Panc1 (cell line): ENCODE measurements around the gene ELOA. TPM values are rescaled to one million over a fixed set of nuclear protein-coding genes. Genes with fewer than 3 reads are reported as not detected.

Experiments
- ATAC-seq: fragments of 200-7000 bp; cut with Tn5 transposase; 2 replicates; pipeline ENCODE4 v1.9.1; 2020; ENCODE audit warnings: mild to moderate bottlenecking, moderate library complexity
- BruUV-seq: library from RNA; stranded (reverse); fragments of 400-500 nt; replicated peaks from 2 replicates; lab custom pipeline; 2021; lab: Mats Ljungman, UMichigan
- CTCF ChIA-PET: fragments of 300-600 bp; sonication (Branson Sonifier 250); formaldehyde crosslinking; loops from one replicate; lab custom pipeline; 2022; ENCODE audit warnings: antibody characterized with exemption; lab: Charles Lee
- POLR2A ChIA-PET: fragments of 300-600 bp; sonication (Branson Sonifier 250); formaldehyde crosslinking; loops from one replicate; lab custom pipeline; 2022; ENCODE audit warnings: antibody characterized with exemption; lab: Charles Lee
- DNase-seq: peaks from one replicate; pipeline ENCODE4 v3.0.0-alpha.2; 2010; ENCODE audit warnings: low read depth, low spot score
- H3K27ac ChIP-seq: 2 replicates; pipeline ENCODE4 v1.5.1; 2011; ENCODE audit warnings: mild to moderate bottlenecking, low read length, inconsistent platforms
- H3K27me3 ChIP-seq: fragments of 200-500 bp; sonication (Bioruptor generic); 2 replicates; pipeline ENCODE4 v1.6.0; 2014; ENCODE audit warnings: low read length, inconsistent platforms; ENCODE audit not compliant: control insufficient read depth, insufficient read depth
- H3K36me3 ChIP-seq: fragments of 200-500 bp; sonication (Bioruptor generic); 2 replicates; pipeline ENCODE4 v1.5.1; 2014; ENCODE audit warnings: inconsistent platforms, mild to moderate bottlenecking, low read length, moderate library complexity; ENCODE audit not compliant: control insufficient read depth, insufficient read depth
- H3K4me1 ChIP-seq: 2 replicates; pipeline ENCODE4 v1.5.1; 2011; ENCODE audit warnings: inconsistent platforms, mild to moderate bottlenecking, low read length, moderate library complexity; ENCODE audit not compliant: control insufficient read depth, insufficient read depth
- H3K4me3 ChIP-seq, 2 experiments: 2 replicates each; pipeline ENCODE4 v1.5.1; 2011 to 2012; ENCODE audit warnings: low read depth in 2 of 2, low read length in 2 of 2, mild to moderate bottlenecking in 2 of 2, inconsistent platforms in 1 of 2, moderate library complexity in 1 of 2
- H3K9me3 ChIP-seq: fragments of 200-500 bp; sonication (Bioruptor generic); 2 replicates; pipeline ENCODE4 v1.5.1; 2014; ENCODE audit warnings: low read depth, mild to moderate bottlenecking, inconsistent platforms, low read length, moderate library complexity; ENCODE audit not compliant: control insufficient read depth, insufficient read depth
- POLR2AphosphoS5 ChIP-seq: IDR thresholded peaks from 2 replicates; pipeline ENCODE4 v1.6.1; 2012; ENCODE audit warnings: mild to moderate bottlenecking, low read depth, low read length, moderate library complexity
- SIN3A ChIP-seq: IDR thresholded peaks from 2 replicates; pipeline ENCODE4 v1.6.1; 2012; ENCODE audit warnings: low read depth, mild to moderate bottlenecking, low read length, moderate library complexity, borderline replicate concordance; ENCODE audit not compliant: insufficient read depth
- TCF7L2 ChIP-seq: IDR thresholded peaks from 2 replicates; pipeline ENCODE4 v1.6.1; 2011; ENCODE audit warnings: mild to moderate bottlenecking, low read depth, low read length, inconsistent platforms
- in situ Hi-C: cut with HindIII; loops from 2 replicates; pipeline ENCODE4 v1.10.0; 2016; ENCODE audit warnings: low sequenced_read_pairs, low pct_unique_long_range_greater_than_20kb
- intact Hi-C: fragments of 100-400 bp; cut with micrococcal nuclease; formaldehyde crosslinking; loops from one replicate; pipeline ENCODE4 v1.10.0; 2022; ENCODE audit not compliant: unreplicated experiment
- total RNA-seq: library from RNA; stranded (reverse); gene quantifications from one replicate; pipeline ENCODE4 v1.2.1, GENCODE V29; 2021; ENCODE audit not compliant: unreplicated experiment
- TF ChIP-seq, protein P1 (sequence below): fragments of 450-650 bp; IDR thresholded peaks from 2 replicates; pipeline ENCODE4 v1.5.1; 2017; ENCODE audit warnings: mild to moderate bottlenecking
- TF ChIP-seq, protein P2 (sequence below), 2 experiments: IDR thresholded peaks; 2 replicates each; pipeline ENCODE4 v1.6.1; 2011 to 2012; ENCODE audit warnings: low read depth in 2 of 2, control low read depth in 1 of 2, low read length in 1 of 2, mild to moderate bottlenecking in 1 of 2, moderate library complexity in 1 of 2; ENCODE audit not compliant: insufficient read depth in 1 of 2

Gene ELOA
- total RNA-seq, 1 experiment from 2014 or later = 58.5 TPM

DNA sequence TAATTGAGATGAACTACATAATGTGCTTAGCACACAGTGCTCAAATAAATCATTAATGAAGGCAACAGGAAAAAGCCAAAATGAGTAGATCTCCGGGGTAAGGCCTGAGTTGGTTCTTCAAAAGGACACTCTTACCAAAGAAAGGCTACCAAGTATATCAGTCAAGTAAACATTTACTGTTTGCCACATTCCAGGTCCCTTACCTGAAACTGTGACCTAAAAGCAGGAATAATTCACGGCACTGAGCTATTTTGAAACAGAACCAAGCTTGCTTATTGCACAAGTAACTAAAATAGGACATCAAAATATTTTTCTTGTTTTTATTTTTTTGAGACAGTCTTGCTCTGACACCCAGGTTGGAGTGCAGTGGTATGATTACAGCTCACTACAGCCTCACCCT lies 32.9 kb downstream of the ELOA start:
- Histone ChIP-seq H3K27me3 (no peaks in the 10 kb centered on the region), H3K36me3 (peaks cover 3% of the 10 kb centered on the region; the same call in 1 of the 2 replicates), H3K27ac (no peak overlapping the region), H3K4me1 (peaks cover 14% of the 10 kb centered on the region), H3K4me3 (no peak overlapping the region), H3K9me3 (no peaks in the 10 kb centered on the region)
- intact Hi-C loops = no loop called here
- no TSS peak for BruUV-seq
- in situ Hi-C loops = no loop called here
- no peak for ATAC-seq
- no peak for TF ChIP-seq SIN3A
- TF ChIP-seq, protein P1, sequence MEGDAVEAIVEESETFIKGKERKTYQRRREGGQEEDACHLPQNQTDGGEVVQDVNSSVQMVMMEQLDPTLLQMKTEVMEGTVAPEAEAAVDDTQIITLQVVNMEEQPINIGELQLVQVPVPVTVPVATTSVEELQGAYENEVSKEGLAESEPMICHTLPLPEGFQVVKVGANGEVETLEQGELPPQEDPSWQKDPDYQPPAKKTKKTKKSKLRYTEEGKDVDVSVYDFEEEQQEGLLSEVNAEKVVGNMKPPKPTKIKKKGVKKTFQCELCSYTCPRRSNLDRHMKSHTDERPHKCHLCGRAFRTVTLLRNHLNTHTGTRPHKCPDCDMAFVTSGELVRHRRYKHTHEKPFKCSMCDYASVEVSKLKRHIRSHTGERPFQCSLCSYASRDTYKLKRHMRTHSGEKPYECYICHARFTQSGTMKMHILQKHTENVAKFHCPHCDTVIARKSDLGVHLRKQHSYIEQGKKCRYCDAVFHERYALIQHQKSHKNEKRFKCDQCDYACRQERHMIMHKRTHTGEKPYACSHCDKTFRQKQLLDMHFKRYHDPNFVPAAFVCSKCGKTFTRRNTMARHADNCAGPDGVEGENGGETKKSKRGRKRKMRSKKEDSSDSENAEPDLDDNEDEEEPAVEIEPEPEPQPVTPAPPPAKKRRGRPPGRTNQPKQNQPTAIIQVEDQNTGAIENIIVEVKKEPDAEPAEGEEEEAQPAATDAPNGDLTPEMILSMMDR = no peak
- TF ChIP-seq, protein P2, sequence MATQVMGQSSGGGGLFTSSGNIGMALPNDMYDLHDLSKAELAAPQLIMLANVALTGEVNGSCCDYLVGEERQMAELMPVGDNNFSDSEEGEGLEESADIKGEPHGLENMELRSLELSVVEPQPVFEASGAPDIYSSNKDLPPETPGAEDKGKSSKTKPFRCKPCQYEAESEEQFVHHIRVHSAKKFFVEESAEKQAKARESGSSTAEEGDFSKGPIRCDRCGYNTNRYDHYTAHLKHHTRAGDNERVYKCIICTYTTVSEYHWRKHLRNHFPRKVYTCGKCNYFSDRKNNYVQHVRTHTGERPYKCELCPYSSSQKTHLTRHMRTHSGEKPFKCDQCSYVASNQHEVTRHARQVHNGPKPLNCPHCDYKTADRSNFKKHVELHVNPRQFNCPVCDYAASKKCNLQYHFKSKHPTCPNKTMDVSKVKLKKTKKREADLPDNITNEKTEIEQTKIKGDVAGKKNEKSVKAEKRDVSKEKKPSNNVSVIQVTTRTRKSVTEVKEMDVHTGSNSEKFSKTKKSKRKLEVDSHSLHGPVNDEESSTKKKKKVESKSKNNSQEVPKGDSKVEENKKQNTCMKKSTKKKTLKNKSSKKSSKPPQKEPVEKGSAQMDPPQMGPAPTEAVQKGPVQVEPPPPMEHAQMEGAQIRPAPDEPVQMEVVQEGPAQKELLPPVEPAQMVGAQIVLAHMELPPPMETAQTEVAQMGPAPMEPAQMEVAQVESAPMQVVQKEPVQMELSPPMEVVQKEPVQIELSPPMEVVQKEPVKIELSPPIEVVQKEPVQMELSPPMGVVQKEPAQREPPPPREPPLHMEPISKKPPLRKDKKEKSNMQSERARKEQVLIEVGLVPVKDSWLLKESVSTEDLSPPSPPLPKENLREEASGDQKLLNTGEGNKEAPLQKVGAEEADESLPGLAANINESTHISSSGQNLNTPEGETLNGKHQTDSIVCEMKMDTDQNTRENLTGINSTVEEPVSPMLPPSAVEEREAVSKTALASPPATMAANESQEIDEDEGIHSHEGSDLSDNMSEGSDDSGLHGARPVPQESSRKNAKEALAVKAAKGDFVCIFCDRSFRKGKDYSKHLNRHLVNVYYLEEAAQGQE (IDR thresholded peaks at IDR 0.05; ENCODE audit: insufficient read depth in 1 of 2, low read depth in 2 of 2, low read length in 1 of 2) = no peak
- no peak for DNase-seq
- ChIA-PET POLR2A (interaction anchor here (0.7 kb wide), 1 partner anchor 244 kb away, joined by 6 read pairs; no protein-coding TSS in a partner anchor), CTCF (no interaction called here)

DNA sequence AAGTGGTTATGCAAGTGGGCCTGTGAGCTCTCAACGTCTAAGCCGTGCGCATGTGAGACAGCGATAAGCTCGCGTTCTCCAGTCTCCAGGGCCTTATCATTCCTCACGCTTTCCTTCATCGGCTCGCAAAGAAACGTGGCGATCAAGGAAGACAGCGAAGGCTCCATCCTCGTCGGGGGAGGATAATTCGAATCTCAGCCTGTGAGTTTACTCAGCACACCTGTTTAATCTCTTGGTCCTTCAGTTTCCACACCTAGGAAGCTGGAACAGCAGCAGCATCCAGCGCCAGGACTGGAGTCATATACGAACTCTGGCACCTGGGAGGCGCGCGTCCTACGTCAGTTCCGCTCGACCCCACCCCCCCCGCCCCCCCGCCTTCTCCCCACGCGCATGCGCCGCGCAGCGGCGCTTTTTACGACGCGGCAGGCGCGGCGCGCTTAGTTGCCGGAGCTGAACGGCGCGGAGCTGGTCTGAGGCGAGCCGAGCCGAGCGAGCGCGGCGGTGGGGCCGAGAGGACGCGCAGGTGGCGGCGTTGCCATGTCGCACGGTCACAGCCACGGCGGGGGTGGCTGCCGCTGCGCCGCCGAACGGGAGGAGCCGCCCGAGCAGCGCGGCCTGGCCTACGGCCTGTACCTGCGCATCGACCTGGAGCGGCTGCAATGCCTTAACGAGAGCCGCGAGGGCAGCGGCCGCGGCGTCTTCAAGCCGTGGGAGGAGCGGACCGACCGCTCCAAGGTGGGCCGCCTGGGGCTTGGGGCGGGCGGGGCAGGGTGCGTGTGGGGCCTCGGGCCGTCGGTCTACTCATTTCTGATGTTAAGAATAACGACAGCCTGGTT lies 34.9 kb downstream of the ELOA start, which contains the start of gene PITHD1:
PITHD1 (plus strand) TSS at position 440 of the 836 bp plus-strand sequence; CDS start at position 538, 98 bp downstream.
- H3K4me3 ChIP-seq = peak within 1 kb of the TSS; percentile 82 to 84
- DNase-seq = no peak
- in situ Hi-C loops (no loop called here), intact Hi-C loops (no loop called here)
- H3K27ac ChIP-seq = peak within 1 kb of the TSS; percentile 91
- H3K4me1 ChIP-seq = peaks cover 12% of the 10 kb centered on the region
- H3K36me3 ChIP-seq = peaks cover 7% of the 10 kb centered on the region; the same call in 1 of the 2 replicates
- POLR2A ChIA-PET = interaction anchor here (0.6 to 3.4 kb wide), 5 partner anchors 13 to 27 kb away, joined by 3 to 12 read pairs (median 8); partner anchors contain the start of gene LYPLA2
- peak; percentile 95 for ATAC-seq
- BruUV-seq = no TSS peak
- CTCF ChIA-PET = interaction anchor here (0.5 to 1.2 kb wide), 6 partner anchors 18 to 333 kb away, joined by 3 to 6 read pairs (median 5); no protein-coding TSS in a partner anchor
- peak; percentile 80; the same call in 1 of the 2 replicates for TF ChIP-seq SIN3A
- TF ChIP-seq TCF7L2 = no peak
- TF ChIP-seq POLR2AphosphoS5 = peak; percentile 81
- H3K9me3 ChIP-seq = no peaks in the 10 kb centered on the region
- no peaks in the 10 kb centered on the region for H3K27me3 ChIP-seq
